ENCODE data around the gene TNPO3. TPM values are rescaled to one million over a fixed set of nuclear protein-coding genes. Genes with fewer than 3 reads are reported as not detected.
"Not testable (repeated sequence)": the region's sequence is repeated elsewhere in the genome, so short reads cannot be mapped to it uniquely, and the experiment has no call there.

The TNPO3 gene
- total and polyA plus RNA-seq, 12 donors = 10.6 to 61.1 (median 41.8) TPM

DNA sequence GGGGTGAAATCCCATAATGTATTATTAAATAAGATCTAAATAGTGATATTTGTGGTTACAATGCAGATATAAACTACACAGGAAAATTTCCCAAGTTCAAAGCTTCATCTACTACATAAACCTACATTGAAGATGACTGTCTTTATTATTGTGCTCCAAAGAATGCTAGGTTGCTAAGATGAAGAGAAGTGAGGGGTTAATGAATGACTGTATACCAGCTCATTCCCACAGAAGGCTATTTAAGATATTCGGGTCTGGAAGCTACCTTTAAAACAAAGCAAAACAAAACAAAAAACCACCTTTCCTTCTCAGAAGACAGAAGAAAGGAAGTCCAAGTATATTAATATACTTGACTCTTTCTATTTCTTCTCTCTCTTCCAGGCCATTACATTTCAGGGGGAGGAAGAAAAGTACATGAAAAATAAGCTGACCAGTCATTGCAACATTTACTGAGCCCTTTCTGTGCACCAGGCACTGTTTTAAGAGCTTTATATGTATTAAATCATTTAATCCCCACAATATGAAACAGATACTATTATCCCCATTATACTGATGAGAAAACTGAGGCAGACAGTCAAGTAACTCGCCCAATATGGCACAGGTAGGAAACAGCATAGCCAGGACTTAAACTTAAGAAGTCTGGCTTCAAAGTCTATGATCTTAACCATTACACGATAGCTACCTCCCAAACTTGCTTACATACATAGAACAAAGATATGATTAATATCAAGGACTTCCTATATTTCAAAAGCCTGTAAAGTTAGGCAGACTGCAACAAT, 48.1 kb downstream of the TNPO3 start:
- no peak for DNase-seq
- intact Hi-C loops (cut with DNase I) = no loop called here
- H3K36me3 ChIP-seq (replicated peaks in 1 of 2) = peaks cover 0 to 6% of the 10 kb centered on the region in 2 donors
- peaks cover 0 to 14% of the 10 kb centered on the region in 2 donors for H3K4me1 ChIP-seq (replicated peaks in 1 of 2)
- H3K27me3 ChIP-seq = no peaks in the 10 kb centered on the region
- no peak overlapping the region for H3K27ac ChIP-seq
- no peak overlapping the region for H3K4me3 ChIP-seq
- H3K9me3 ChIP-seq (replicated peaks in 1 of 3) = no peaks in the 10 kb centered on the region
- WGBS, 4 donors = 73 to 80% (median 75%) methylated on average over 3 of the region's 3 CpGs
- TF ChIP-seq, protein P1, sequence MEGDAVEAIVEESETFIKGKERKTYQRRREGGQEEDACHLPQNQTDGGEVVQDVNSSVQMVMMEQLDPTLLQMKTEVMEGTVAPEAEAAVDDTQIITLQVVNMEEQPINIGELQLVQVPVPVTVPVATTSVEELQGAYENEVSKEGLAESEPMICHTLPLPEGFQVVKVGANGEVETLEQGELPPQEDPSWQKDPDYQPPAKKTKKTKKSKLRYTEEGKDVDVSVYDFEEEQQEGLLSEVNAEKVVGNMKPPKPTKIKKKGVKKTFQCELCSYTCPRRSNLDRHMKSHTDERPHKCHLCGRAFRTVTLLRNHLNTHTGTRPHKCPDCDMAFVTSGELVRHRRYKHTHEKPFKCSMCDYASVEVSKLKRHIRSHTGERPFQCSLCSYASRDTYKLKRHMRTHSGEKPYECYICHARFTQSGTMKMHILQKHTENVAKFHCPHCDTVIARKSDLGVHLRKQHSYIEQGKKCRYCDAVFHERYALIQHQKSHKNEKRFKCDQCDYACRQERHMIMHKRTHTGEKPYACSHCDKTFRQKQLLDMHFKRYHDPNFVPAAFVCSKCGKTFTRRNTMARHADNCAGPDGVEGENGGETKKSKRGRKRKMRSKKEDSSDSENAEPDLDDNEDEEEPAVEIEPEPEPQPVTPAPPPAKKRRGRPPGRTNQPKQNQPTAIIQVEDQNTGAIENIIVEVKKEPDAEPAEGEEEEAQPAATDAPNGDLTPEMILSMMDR (IDR thresholded peaks at IDR 0.05) = no peak
- TF ChIP-seq POLR2A (IDR thresholded peaks at IDR 0.05) = no peak

DNA sequence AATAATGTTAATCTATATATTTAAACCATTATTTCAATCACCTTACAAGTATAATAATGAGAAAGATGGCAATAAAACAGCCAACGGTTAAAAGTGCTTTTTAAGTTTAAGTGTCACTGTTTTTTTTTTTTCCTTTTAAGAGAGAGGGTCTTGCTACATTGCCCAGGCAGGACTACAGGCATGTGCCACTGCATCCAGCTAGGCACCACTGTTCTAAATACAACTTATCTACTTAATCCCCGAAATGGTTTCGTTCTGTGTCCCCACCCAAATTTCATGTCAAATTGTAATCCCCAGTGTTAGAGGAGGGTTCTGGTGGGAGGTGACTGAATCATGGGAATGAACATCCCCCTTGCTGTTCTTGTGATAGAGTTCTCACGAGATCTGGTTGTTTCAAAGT, 49.7 kb downstream of the TNPO3 start:
- Histone ChIP-seq H3K4me1 (replicated peaks in 1 of 2) (peaks cover 0 to 14% of the 10 kb centered on the region in 2 donors), H3K9me3 (replicated peaks in 1 of 3) (no peaks in the 10 kb centered on the region), H3K4me3 (no peak overlapping the region), H3K27me3 (no peaks in the 10 kb centered on the region), H3K36me3 (replicated peaks in 1 of 2) (peaks cover 0 to 13% of the 10 kb centered on the region in 2 donors), H3K27ac (no peak overlapping the region)
- DNase-seq = no peak
- 93 to 95% (median 95%) methylated on average over 4 of the region's 4 CpGs for WGBS, 4 donors
- TF ChIP-seq, protein P1 (IDR thresholded peaks at IDR 0.05) = no peak
- no peak for TF ChIP-seq POLR2A (IDR thresholded peaks at IDR 0.05)
- intact Hi-C loops (cut with DNase I) = no loop called here

DNA sequence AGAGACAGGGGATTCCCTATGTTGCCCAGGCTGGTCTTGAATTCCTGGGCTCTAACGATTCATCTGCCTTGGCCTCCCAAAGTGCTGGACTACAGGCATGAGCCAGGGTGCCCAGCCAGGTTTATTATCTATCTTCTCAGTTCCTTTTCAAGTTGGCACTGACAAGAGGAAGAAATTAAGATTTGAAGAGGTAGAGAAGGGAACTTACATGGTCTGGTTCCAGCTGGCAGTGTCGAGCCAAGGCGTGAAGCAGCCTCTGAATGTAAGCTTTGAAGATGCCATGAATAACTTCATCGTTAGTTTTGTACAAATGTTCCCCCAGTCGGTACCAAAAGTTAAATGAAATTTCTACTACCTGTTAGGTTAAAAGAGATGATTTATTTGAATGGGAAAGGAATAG, 57.7 kb downstream of the TNPO3 start:
- Histone ChIP-seq H3K27me3 (no peaks in the 10 kb centered on the region), H3K9me3 (replicated peaks in 1 of 3) (no peaks in the 10 kb centered on the region), H3K27ac (no peak overlapping the region), H3K4me1 (replicated peaks in 1 of 2) (peaks cover 0 to 7% of the 10 kb centered on the region in 2 donors), H3K36me3 (replicated peaks in 1 of 2) (peaks cover 0 to 30% of the 10 kb centered on the region in 2 donors), H3K4me3 (no peak overlapping the region)
- intact Hi-C loops (cut with DNase I) = no loop called here
- 90 to 95% (median 92%) methylated on average over 5 of the region's 5 CpGs for WGBS, 4 donors
- no peak for DNase-seq
- TF ChIP-seq, protein P1 (IDR thresholded peaks at IDR 0.05) = no peak
- no peak for TF ChIP-seq POLR2A (IDR thresholded peaks at IDR 0.05)

DNA sequence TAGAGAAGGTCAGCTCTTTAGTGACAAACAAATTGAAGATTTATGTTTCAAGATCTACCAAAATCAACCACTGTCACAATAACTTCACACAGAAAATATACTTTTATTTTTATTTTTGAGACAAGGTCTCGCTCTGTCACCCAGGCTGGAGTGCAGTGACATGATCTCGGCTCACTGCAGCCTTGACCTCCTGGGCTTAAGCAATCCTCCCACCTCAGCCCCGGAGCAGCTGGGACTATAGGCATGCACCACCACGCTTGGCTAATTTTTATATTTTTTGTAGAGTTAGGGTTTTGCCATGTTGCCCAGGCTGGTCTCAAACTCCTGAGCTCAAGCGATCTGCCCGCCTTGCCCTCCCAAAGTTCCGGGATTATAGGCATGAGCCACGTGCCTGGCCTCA, 60.4 kb downstream of the TNPO3 start:
- H3K4me1 ChIP-seq (replicated peaks in 1 of 2); intact Hi-C loops (cut with DNase I); H3K4me3 ChIP-seq; H3K9me3 ChIP-seq (replicated peaks in 1 of 3); H3K27me3 ChIP-seq: not testable (repeated sequence)
- H3K36me3 ChIP-seq (replicated peaks in 1 of 2) = peaks cover 0 to 33% of the 10 kb centered on the region in 2 donors
- peak in 6 of 7 donors; percentile 22 to 63 (median 46) for DNase-seq
- 61 to 67% (median 64%) methylated on average over 8 of the region's 8 CpGs for WGBS, 4 donors
- peak overlapping the region in 2 of 5 donors; percentile 1 to 27 for H3K27ac ChIP-seq

DNA sequence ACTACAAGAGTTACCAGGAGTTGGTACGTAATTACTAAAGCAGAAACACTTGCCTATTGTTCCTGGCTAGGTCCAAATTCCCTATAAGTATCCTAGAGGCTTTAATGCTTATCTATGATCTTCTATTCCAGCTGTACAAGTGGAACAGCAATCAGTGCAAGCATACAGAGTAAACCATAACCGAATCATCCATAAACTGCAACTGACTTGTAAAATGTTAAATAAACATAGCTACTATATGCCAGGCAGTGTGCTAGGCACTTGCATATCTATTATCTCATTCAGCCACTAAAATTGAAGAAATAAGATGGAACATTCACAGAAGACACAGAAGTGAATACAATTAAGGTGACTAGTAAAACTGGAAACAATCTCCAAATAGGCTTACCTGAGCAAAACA, 61.5 kb downstream of the TNPO3 start:
- no peak overlapping the region for H3K27ac ChIP-seq
- no peak for DNase-seq
- peaks cover 0 to 7% of the 10 kb centered on the region in 2 donors for H3K4me1 ChIP-seq (replicated peaks in 1 of 2)
- WGBS, 4 donors = 96 to 98% (median 98%) methylated on average over 2 of the region's 2 CpGs
- peaks cover 0 to 35% of the 10 kb centered on the region in 2 donors for H3K36me3 ChIP-seq (replicated peaks in 1 of 2)
- TF ChIP-seq, protein P1 (IDR thresholded peaks at IDR 0.05) = no peak
- TF ChIP-seq POLR2A (IDR thresholded peaks at IDR 0.05) = no peak
- no peak overlapping the region for H3K4me3 ChIP-seq
- H3K27me3 ChIP-seq = no peaks in the 10 kb centered on the region
- intact Hi-C loops (cut with DNase I) = no loop called here
- no peaks in the 10 kb centered on the region for H3K9me3 ChIP-seq (replicated peaks in 1 of 3)

Measured in adrenal gland (tissue), 12 donors.